Neural cell (in vitro differentiated cells): ENCODE measurements around the gene LPIN3. TPM values are rescaled to one million over a fixed set of nuclear protein-coding genes. Genes with fewer than 3 reads are reported as not detected.

Experiments used
- H2AFZ ChIP-seq: fragments of 200-600, 300-800 bp; sonication (generic), shearing (Covaris generic); 2 replicates; pipeline ENCODE4 v1.6.0; 2014; ENCODE audit warnings: low read depth, mild to moderate bottlenecking, antibody characterized with exemption, low read length, moderate library complexity
- H3F3A ChIP-seq: fragments of 200-600 bp; shearing (Covaris generic); 2 replicates; pipeline ENCODE4 v1.6.1; 2016; ENCODE audit warnings: mild to moderate bottlenecking, moderate library complexity, mixed read lengths, antibody characterized with exemption, low read length; ENCODE audit not compliant: insufficient read depth, poor library complexity, severe bottlenecking
- H3K27ac ChIP-seq: fragments of 200-600, 300-800 bp; sonication (generic), shearing (Covaris generic); 2 replicates; pipeline ENCODE4 v1.5.1; 2014; ENCODE audit warnings: mild to moderate bottlenecking, low read length, moderate library complexity
- H3K27me3 ChIP-seq: fragments of 300-800, 200-600 bp; sonication (generic), shearing (Covaris generic); 2 replicates; pipeline ENCODE4 v1.6.0; 2014; ENCODE audit warnings: mild to moderate bottlenecking, low read depth, low read length, moderate library complexity; ENCODE audit not compliant: insufficient read depth
- H3K36me3 ChIP-seq: fragments of 300-800, 200-600 bp; sonication (generic), shearing (Covaris generic); 2 replicates; pipeline ENCODE4 v1.5.1; 2014; ENCODE audit warnings: mild to moderate bottlenecking, antibody characterized with exemption, low read length, moderate library complexity; ENCODE audit not compliant: insufficient read depth
- H3K4me2 ChIP-seq: fragments of 300-800, 200-600 bp; sonication (generic), shearing (Covaris generic); 2 replicates; pipeline ENCODE4 v1.6.0; 2014; ENCODE audit warnings: mild to moderate bottlenecking, low read length
- H3K4me3 ChIP-seq: fragments of 300-800, 200-600 bp; sonication (generic), shearing (Covaris generic); 2 replicates; pipeline ENCODE4 v1.5.1; 2014; ENCODE audit warnings: mild to moderate bottlenecking, low read length, moderate library complexity
- H3K79me2 ChIP-seq: fragments of 200-600 bp; shearing (Covaris generic); replicated peaks from 2 replicates; pipeline ENCODE4 v1.6.0; 2014; ENCODE audit warnings: mild to moderate bottlenecking, low read length, moderate library complexity; ENCODE audit not compliant: insufficient read depth
- H3K9ac ChIP-seq: fragments of 300-800, 200-600 bp; sonication (generic), shearing (Covaris generic); 2 replicates; pipeline ENCODE4 v1.6.1; 2016; ENCODE audit warnings: mild to moderate bottlenecking, low read length, mixed read lengths
- H3K9me2 ChIP-seq: fragments of 200-600 bp; shearing (Covaris generic); 2 replicates; pipeline ENCODE4 v1.6.1; 2016; ENCODE audit warnings: mild to moderate bottlenecking, low read length, mixed read lengths; ENCODE audit not compliant: insufficient read depth
- H3K9me3 ChIP-seq: fragments of 200-600, 300-800 bp; sonication (generic), shearing (Covaris generic); 2 replicates; pipeline ENCODE4 v1.6.1; 2016; ENCODE audit warnings: mild to moderate bottlenecking, mixed run types, low read length, moderate library complexity, mixed read lengths
- H4K20me1 ChIP-seq: fragments of 200-600 bp; shearing (Covaris generic); 2 replicates; pipeline ENCODE4 v1.6.1; 2016; ENCODE audit warnings: mild to moderate bottlenecking, mixed run types; ENCODE audit not compliant: insufficient read depth
- CTCF ChIP-seq: fragments of 450-650 bp; IDR thresholded peaks from 2 replicates; pipeline ENCODE4 v1.5.1; 2014; ENCODE audit warnings: antibody characterized with exemption, mild to moderate bottlenecking, moderate library complexity; ENCODE audit not compliant: poor library complexity, severe bottlenecking
- EP300 ChIP-seq: fragments of 450-650 bp; conservative IDR thresholded peaks from 2 replicates; pipeline ENCODE4 v1.6.1; 2014; ENCODE audit warnings: antibody characterized with exemption, mild to moderate bottlenecking, moderate library complexity; ENCODE audit not compliant: poor library complexity, severe bottlenecking
- EZH2 ChIP-seq: fragments of 200-600, 300-800 bp; shearing (Covaris generic), sonication (generic); IDR thresholded peaks from 2 replicates; pipeline ENCODE4 v1.6.1; 2014; ENCODE audit warnings: antibody characterized with exemption, low read length, borderline replicate concordance, mild to moderate bottlenecking; ENCODE audit not compliant: insufficient read depth, poor library complexity, severe bottlenecking
- MXI1 ChIP-seq: fragments of 450-650 bp; conservative IDR thresholded peaks from 2 replicates; pipeline ENCODE4 v1.6.1; 2014; ENCODE audit warnings: antibody characterized with exemption, mild to moderate bottlenecking; ENCODE audit not compliant: poor library complexity, severe bottlenecking
- POLR2AphosphoS5 ChIP-seq: IDR thresholded peaks from 2 replicates; pipeline ENCODE4 v1.6.1; 2012
- RAD21 ChIP-seq: fragments of 450-650 bp; conservative IDR thresholded peaks from 2 replicates; pipeline ENCODE4 v1.6.1; 2014; ENCODE audit warnings: antibody characterized with exemption, mild to moderate bottlenecking, moderate library complexity
- REST ChIP-seq: IDR thresholded peaks from 2 replicates; pipeline ENCODE4 v1.6.1; 2012; ENCODE audit warnings: borderline replicate concordance
- SMC3 ChIP-seq: fragments of 450-650 bp; conservative IDR thresholded peaks from 2 replicates; pipeline ENCODE4 v1.6.1; 2014; ENCODE audit warnings: antibody characterized with exemption, mild to moderate bottlenecking, moderate library complexity; ENCODE audit not compliant: poor library complexity
- TAF1 ChIP-seq: IDR thresholded peaks from 2 replicates; pipeline ENCODE4 v1.6.1; 2012; ENCODE audit warnings: low read depth
- polyA plus RNA-seq: library from polyadenylated mRNA; depleted of rRNA; stranded (reverse); fragments of >200 nt; gene quantifications from 2 replicates; pipeline ENCODE4 v1.2.3, GENCODE V29; 2014

LPIN3 gene
- polyA plus RNA-seq, 1 donor from 2014 or later: not detected

- no peaks in the 10 kb centered on the region for H3K79me2 ChIP-seq
- no peak overlapping the region for H2AFZ ChIP-seq
- no peaks in the 10 kb centered on the region for H4K20me1 ChIP-seq
- H3K4me3 ChIP-seq: no peak overlapping the region
- H3K4me2 ChIP-seq: no peak overlapping the region
- TF ChIP-seq EP300: no peak
- TF ChIP-seq TAF1: no peak
- TF ChIP-seq POLR2AphosphoS5: no peak
- no peak for TF ChIP-seq RAD21
- TF ChIP-seq CTCF: no peak
- TF ChIP-seq SMC3: no peak
- no peak for TF ChIP-seq MXI1
- TF ChIP-seq EZH2: no peak
- no peak for TF ChIP-seq REST
- H3K27me3 ChIP-seq: no peaks in the 10 kb centered on the region
- no peak overlapping the region for H3K9ac ChIP-seq
- H3K9me2 ChIP-seq: no peaks in the 10 kb centered on the region
- no peaks in the 10 kb centered on the region for H3K9me3 ChIP-seq
- H3K36me3 ChIP-seq: no peaks in the 10 kb centered on the region
- H3F3A ChIP-seq: no peaks in the 10 kb centered on the region
- no peak overlapping the region for H3K27ac ChIP-seq
Measured at GRCh38 chr20:41327178-41327577, 13.4 kb upstream of the LPIN3 start.

- no peaks in the 10 kb centered on the region for H3K9me3 ChIP-seq
- no peak overlapping the region for H2AFZ ChIP-seq
- no peak overlapping the region for H3K9ac ChIP-seq
Measured at GRCh38 chr20:41329435-41330342, 10.9 kb upstream of the LPIN3 start.

More at GRCh38 chr20:41329435-41330342, 10.9 kb upstream of the LPIN3 start:
- Histone ChIP-seq H3K79me2 (no peaks in the 10 kb centered on the region), H3K4me3 (no peak overlapping the region), H3K4me2 (no peak overlapping the region), H4K20me1 (no peaks in the 10 kb centered on the region), H3F3A (no peaks in the 10 kb centered on the region), H3K36me3 (no peaks in the 10 kb centered on the region), H3K27ac (no peak overlapping the region), H3K9me2 (no peaks in the 10 kb centered on the region), H3K27me3 (no peaks in the 10 kb centered on the region)
- no peak for TF ChIP-seq REST
- TF ChIP-seq SMC3: no peak
- no peak for TF ChIP-seq POLR2AphosphoS5
- TF ChIP-seq CTCF: no peak
- TF ChIP-seq MXI1: no peak
- no peak for TF ChIP-seq EZH2
- TF ChIP-seq EP300: no peak
- TF ChIP-seq RAD21: no peak
- no peak for TF ChIP-seq TAF1
